Upper lobe of right lung (tissue), 1 donor: Measurements from ENCODE around the gene RGS3. TPM values are rescaled to one million over a fixed set of nuclear protein-coding genes. Genes with fewer than 3 reads are reported as not detected.

Experiments
- ATAC-seq: fragments of 200-7000 bp; cut with Tn5 transposase; one replicate; pipeline ENCODE4 v1.9.1; 2020; ENCODE audit warnings: mild to moderate bottlenecking, moderate library complexity
- DNase-seq: peaks from one replicate; pipeline ENCODE4 v3.0.0-alpha.2; 2020
- H3K27ac ChIP-seq: fragments of 200-600 bp; one replicate; pipeline ENCODE4 v1.8.0; 2022
- H3K27me3 ChIP-seq: fragments of 200-600 bp; one replicate; pipeline ENCODE4 v1.8.0; 2022; ENCODE audit warnings: mild to moderate bottlenecking
- H3K36me3 ChIP-seq: fragments of 200-600 bp; one replicate; pipeline ENCODE4 v1.8.0; 2022
- H3K4me1 ChIP-seq: fragments of 200-600 bp; one replicate; pipeline ENCODE4 v1.8.0; 2022
- H3K4me3 ChIP-seq: fragments of 200-600 bp; one replicate; pipeline ENCODE4 v1.8.0; 2022; ENCODE audit warnings: mild to moderate bottlenecking
- H3K9me3 ChIP-seq: fragments of 200-600 bp; one replicate; pipeline ENCODE4 v1.8.0; 2022
- intact Hi-C: fragments of 100-400 bp; cut with DNase I; formaldehyde crosslinking; loops from one replicate; pipeline ENCODE4 v1.11.0; 2022
- total RNA-seq: library from RNA; stranded (reverse); fragmentation: NEBNext Ultra II Directional; extraction: Animal tissue kit (Norgen Biotek cat#: 25700); gene quantifications from one replicate; pipeline ENCODE4 v1.2.1, GENCODE V29; 2021
- TF ChIP-seq, protein P1 (sequence below): fragments of 200-600 bp; IDR thresholded peaks from one replicate; pipeline ENCODE4 v1.8.0; 2022; ENCODE audit warnings: antibody characterized with exemption
- donor health status: DM: no; HTN: yes; CAD: no; lungs with severe emphysema.

RGS3 gene
- total RNA-seq, 1 donor from 2014 or later = 71.1 TPM

DNA sequence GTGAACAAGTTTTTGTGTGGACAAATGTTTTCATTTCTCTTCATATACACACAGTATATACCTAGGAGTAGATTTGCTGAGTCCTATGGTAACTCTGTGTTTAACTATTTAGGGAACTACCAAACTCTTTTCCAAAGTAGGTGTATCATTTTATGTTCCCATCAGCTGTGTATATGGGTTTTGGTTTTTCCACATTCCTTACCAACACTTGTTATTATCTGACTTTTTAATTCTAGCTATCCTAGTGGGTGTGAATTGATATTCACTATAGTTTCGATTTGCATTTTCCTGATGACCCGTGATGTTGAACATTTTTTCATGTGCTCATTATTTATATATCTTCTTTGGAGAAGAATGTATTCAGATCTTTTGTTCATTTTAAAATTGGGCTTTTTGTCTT is 3.7 kb downstream of the RGS3 start:
- ATAC-seq = no peak
- no peak for DNase-seq
- H3K27me3 ChIP-seq = no peaks in the 10 kb centered on the region
- no peak overlapping the region for H3K27ac ChIP-seq
- H3K4me3 ChIP-seq = no peak overlapping the region
- no peaks in the 10 kb centered on the region for H3K9me3 ChIP-seq
- no peaks in the 10 kb centered on the region for H3K4me1 ChIP-seq
- TF ChIP-seq, protein P1, sequence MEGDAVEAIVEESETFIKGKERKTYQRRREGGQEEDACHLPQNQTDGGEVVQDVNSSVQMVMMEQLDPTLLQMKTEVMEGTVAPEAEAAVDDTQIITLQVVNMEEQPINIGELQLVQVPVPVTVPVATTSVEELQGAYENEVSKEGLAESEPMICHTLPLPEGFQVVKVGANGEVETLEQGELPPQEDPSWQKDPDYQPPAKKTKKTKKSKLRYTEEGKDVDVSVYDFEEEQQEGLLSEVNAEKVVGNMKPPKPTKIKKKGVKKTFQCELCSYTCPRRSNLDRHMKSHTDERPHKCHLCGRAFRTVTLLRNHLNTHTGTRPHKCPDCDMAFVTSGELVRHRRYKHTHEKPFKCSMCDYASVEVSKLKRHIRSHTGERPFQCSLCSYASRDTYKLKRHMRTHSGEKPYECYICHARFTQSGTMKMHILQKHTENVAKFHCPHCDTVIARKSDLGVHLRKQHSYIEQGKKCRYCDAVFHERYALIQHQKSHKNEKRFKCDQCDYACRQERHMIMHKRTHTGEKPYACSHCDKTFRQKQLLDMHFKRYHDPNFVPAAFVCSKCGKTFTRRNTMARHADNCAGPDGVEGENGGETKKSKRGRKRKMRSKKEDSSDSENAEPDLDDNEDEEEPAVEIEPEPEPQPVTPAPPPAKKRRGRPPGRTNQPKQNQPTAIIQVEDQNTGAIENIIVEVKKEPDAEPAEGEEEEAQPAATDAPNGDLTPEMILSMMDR = no peak
- intact Hi-C loops = no loop called here
- no peaks in the 10 kb centered on the region for H3K36me3 ChIP-seq

DNA sequence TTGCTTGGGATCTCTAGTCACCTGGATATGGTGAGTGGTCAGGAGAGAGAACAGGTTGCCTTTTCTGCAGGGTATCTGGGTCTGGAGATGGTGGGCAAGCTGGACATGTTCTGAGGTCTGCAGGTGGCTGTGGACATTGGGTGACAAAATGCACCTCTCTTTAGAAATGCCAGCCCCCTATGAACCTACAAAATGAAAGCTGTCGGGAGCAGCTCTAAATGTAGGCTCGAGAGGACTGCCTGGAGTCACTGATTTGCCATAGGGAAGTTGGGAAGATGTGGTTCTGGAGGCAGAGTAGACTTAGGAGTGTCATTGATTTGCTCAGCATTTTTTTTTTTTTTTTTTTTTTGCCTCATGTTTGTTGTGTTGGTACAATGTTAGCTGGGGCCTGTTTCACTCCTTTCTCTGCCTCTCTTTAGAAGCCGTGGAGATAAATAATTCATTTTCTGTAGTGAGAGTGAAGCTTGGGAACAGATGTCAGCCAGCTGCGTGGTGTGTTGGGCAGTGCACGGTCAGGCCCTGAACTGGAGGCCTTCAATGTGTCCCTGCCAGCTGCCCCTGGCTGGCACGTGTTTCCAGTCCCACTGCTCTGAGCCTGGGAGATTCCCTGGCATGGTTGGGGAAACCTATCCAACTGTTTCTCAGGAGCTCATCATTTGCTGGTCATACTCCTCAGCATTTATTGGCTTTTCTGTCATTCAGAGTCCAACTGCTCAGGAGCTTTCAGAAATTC is 5.4 kb downstream of the RGS3 start:
- H3K4me3 ChIP-seq = no peak overlapping the region
- TF ChIP-seq, protein P1 = no peak
- no peaks in the 10 kb centered on the region for H3K36me3 ChIP-seq
- intact Hi-C loops = no loop called here
- no peak for DNase-seq
- no peak for ATAC-seq
- no peaks in the 10 kb centered on the region for H3K27me3 ChIP-seq
- no peaks in the 10 kb centered on the region for H3K4me1 ChIP-seq
- H3K27ac ChIP-seq = no peak overlapping the region
- no peaks in the 10 kb centered on the region for H3K9me3 ChIP-seq

- DNase-seq (no peak), ATAC-seq (no peak)
- H3K27me3 ChIP-seq = no peaks in the 10 kb centered on the region
- intact Hi-C loops = no loop called here
- H3K4me3 ChIP-seq = no peak overlapping the region
- TF ChIP-seq, protein P1 = no peak
- H3K9me3 ChIP-seq = no peaks in the 10 kb centered on the region
- no peak overlapping the region for H3K27ac ChIP-seq
- no peaks in the 10 kb centered on the region for H3K4me1 ChIP-seq
- H3K36me3 ChIP-seq = no peaks in the 10 kb centered on the region
Observed at GRCh38 chr9:113471143-113471542, 7.6 kb downstream of the RGS3 start.

- TF ChIP-seq, protein P1 = no peak
- intact Hi-C loops = no loop called here
- ATAC-seq = no peak
- DNase-seq = no peak
- Histone ChIP-seq H3K4me1 (no peaks in the 10 kb centered on the region), H3K27me3 (no peaks in the 10 kb centered on the region), H3K27ac (no peak overlapping the region), H3K9me3 (no peaks in the 10 kb centered on the region), H3K4me3 (no peak overlapping the region), H3K36me3 (no peaks in the 10 kb centered on the region)
Observed at GRCh38 chr9:113471566-113471965, 8.0 kb downstream of the RGS3 start.

- DNase-seq (no peak), ATAC-seq (no peak)
- TF ChIP-seq, protein P1 = no peak
- no peak overlapping the region for H3K4me3 ChIP-seq
- no peak overlapping the region for H3K27ac ChIP-seq
- H3K27me3 ChIP-seq = no peaks in the 10 kb centered on the region
- no peaks in the 10 kb centered on the region for H3K36me3 ChIP-seq
- no peaks in the 10 kb centered on the region for H3K9me3 ChIP-seq
- no peaks in the 10 kb centered on the region for H3K4me1 ChIP-seq
- intact Hi-C loops = no loop called here
Observed at GRCh38 chr9:113472199-113472598, 8.7 kb downstream of the RGS3 start.
